ENCODE results near the gene PRDX2. TPM values are rescaled to one million over a fixed set of nuclear protein-coding genes. Genes with fewer than 3 reads are reported as not detected.
"Not testable (repeated sequence)": the region's sequence is repeated elsewhere in the genome, so short reads cannot be mapped to it uniquely, and the experiment has no call there.

PRDX2 gene
- total RNA-seq, 2 experiments from 2014 or later = 274 to 288 TPM

- no peak overlapping the region for H3K27ac Mint-ChIP-seq
- no peaks in the 10 kb centered on the region for H3K9me3 Mint-ChIP-seq
- no peak for DNase-seq
- no peaks in the 10 kb centered on the region for H3K36me3 Mint-ChIP-seq (ENCODE audit: low read depth)
- ChIA-PET POLR2A (no interaction called here), CTCF (interaction anchor here (1.5 kb wide), 1 partner anchor 10 kb away, joined by 9 read pairs; no protein-coding TSS in a partner anchor)
- H3K4me1 Mint-ChIP-seq = peaks cover 45% of the 10 kb centered on the region
- H3K4me3 Mint-ChIP-seq = no peak overlapping the region
- H3K27me3 Mint-ChIP-seq = peaks cover 78% of the 10 kb centered on the region
Observed at GRCh38 chr19:12837225-12837624, 35.6 kb upstream of the PRDX2 start.

GRCh38 chr19:12836529-12836863, 34.9 kb upstream of the PRDX2 start:
- Mint-ChIP-seq H3K4me3 (no peak overlapping the region), H3K9me3 (no peaks in the 10 kb centered on the region), H3K4me1 (peaks cover 41% of the 10 kb centered on the region), H3K27me3 (peaks cover 80% of the 10 kb centered on the region), H3K27ac (no peak overlapping the region), H3K36me3 (ENCODE audit: low read depth) (no peaks in the 10 kb centered on the region)
- no peak for DNase-seq
- POLR2A ChIA-PET = no interaction called here
- CTCF ChIA-PET = interaction anchor here (0.6 kb wide), 1 partner anchor 99 kb away, joined by 4 read pairs; no protein-coding TSS in a partner anchor

- POLR2A ChIA-PET = no interaction called here
Observed at GRCh38 chr19:12834976-12835757, 33.6 kb upstream of the PRDX2 start.

GRCh38 chr19:12834566-12834943, 33.0 kb upstream of the PRDX2 start, which contains the start of gene RTBDN:
TSS of gene RTBDN (minus strand) at chr19:12834579. CDS start at chr19:12829979, 4,600 bp downstream.
- H3K27ac Mint-ChIP-seq = no peak within 1 kb of the TSS
- ChIA-PET CTCF (interaction anchor here (1.1 to 1.2 kb wide), 2 partner anchors 8 to 13 kb away, joined by 3 read pairs; no protein-coding TSS in a partner anchor), POLR2A (no interaction called here)
- H3K36me3 Mint-ChIP-seq (ENCODE audit: low read depth) = no peaks in the 10 kb centered on the region
- H3K27me3 Mint-ChIP-seq = peaks cover 76% of the 10 kb centered on the region
- H3K4me1 Mint-ChIP-seq = peaks cover 25% of the 10 kb centered on the region
- no peak for DNase-seq
- no peaks in the 10 kb centered on the region for H3K9me3 Mint-ChIP-seq
- peak within 1 kb of the TSS; percentile 39 for H3K4me3 Mint-ChIP-seq

More at GRCh38 chr19:12834976-12835757, 33.6 kb upstream of the PRDX2 start:
- H3K9me3 Mint-ChIP-seq = no peaks in the 10 kb centered on the region
- H3K27me3 Mint-ChIP-seq = peaks cover 74% of the 10 kb centered on the region
- peaks cover 27% of the 10 kb centered on the region for H3K4me1 Mint-ChIP-seq
- no peak overlapping the region for H3K4me3 Mint-ChIP-seq
- CTCF ChIA-PET = interaction anchor here (0.6 to 1.2 kb wide), 3 partner anchors 9 to 20 kb away, joined by 3 read pairs; no protein-coding TSS in a partner anchor
- no peaks in the 10 kb centered on the region for H3K36me3 Mint-ChIP-seq (ENCODE audit: low read depth)
- DNase-seq = peak; percentile 23
- H3K27ac Mint-ChIP-seq = no peak overlapping the region

GRCh38 chr19:12833738-12834565, 32.4 kb upstream of the PRDX2 start:
- Mint-ChIP-seq H3K4me3 (peak overlapping the region; percentile 39), H3K27me3 (peaks cover 73% of the 10 kb centered on the region), H3K4me1 (peaks cover 20% of the 10 kb centered on the region), H3K27ac (no peak overlapping the region), H3K9me3 (no peaks in the 10 kb centered on the region), H3K36me3 (ENCODE audit: low read depth) (no peaks in the 10 kb centered on the region)
- peak; percentile 25 for DNase-seq
- ChIA-PET CTCF (interaction anchor here (1.1 kb wide), 1 partner anchor 7 kb away, joined by 3 read pairs; no protein-coding TSS in a partner anchor), POLR2A (no interaction called here)

- no peak for DNase-seq
- ChIA-PET POLR2A (no interaction called here), CTCF (no interaction called here)
- Mint-ChIP-seq H3K9me3 (no peaks in the 10 kb centered on the region), H3K27ac (peak overlapping the region; percentile 27), H3K27me3 (peaks cover 75% of the 10 kb centered on the region), H3K4me3 (peak overlapping the region; percentile 11), H3K4me1 (peaks cover 20% of the 10 kb centered on the region), H3K36me3 (ENCODE audit: low read depth) (no peaks in the 10 kb centered on the region)
Observed at GRCh38 chr19:12833418-12833737, 31.8 kb upstream of the PRDX2 start.

GRCh38 chr19:12828494-12828893, 26.9 kb upstream of the PRDX2 start:
- Mint-ChIP-seq H3K36me3 (ENCODE audit: low read depth) (no peaks in the 10 kb centered on the region), H3K4me1 (peaks cover 20% of the 10 kb centered on the region), H3K4me3 (no peak overlapping the region), H3K9me3 (no peaks in the 10 kb centered on the region), H3K27me3 (peaks cover 59% of the 10 kb centered on the region), H3K27ac (no peak overlapping the region)
- ChIA-PET CTCF (interaction anchor here (1.2 kb wide), 1 partner anchor 10 kb away, joined by 3 read pairs; no protein-coding TSS in a partner anchor), POLR2A (interaction anchor here (0.6 kb wide), 1 partner anchor 66 kb away, joined by 6 read pairs; no protein-coding TSS in a partner anchor)
- DNase-seq = peak; percentile 32

- DNase-seq = no peak
- no peak overlapping the region for H3K4me3 Mint-ChIP-seq
- H3K4me1 Mint-ChIP-seq = peaks cover 12% of the 10 kb centered on the region
- H3K36me3 Mint-ChIP-seq (ENCODE audit: low read depth) = no peaks in the 10 kb centered on the region
- H3K27ac Mint-ChIP-seq = no peak overlapping the region
- peaks cover 35% of the 10 kb centered on the region for H3K27me3 Mint-ChIP-seq
- H3K9me3 Mint-ChIP-seq = no peaks in the 10 kb centered on the region
- ChIA-PET POLR2A (no interaction called here), CTCF (interaction anchor here (0.6 to 1.8 kb wide), 7 partner anchors 19 to 152 kb away, joined by 3 to 5 read pairs (median 3); partner anchors contain the start of gene RNASEH2A)
Observed at GRCh38 chr19:12825254-12826131, 23.9 kb upstream of the PRDX2 start.

GRCh38 chr19:12821761-12822160, 20.2 kb upstream of the PRDX2 start:
- no peaks in the 10 kb centered on the region for H3K36me3 Mint-ChIP-seq (ENCODE audit: low read depth)
- H3K27ac Mint-ChIP-seq = no peak overlapping the region
- CTCF ChIA-PET = interaction anchor here (1.9 kb wide), 1 partner anchor 64 kb away, joined by 6 read pairs; no protein-coding TSS in a partner anchor
- H3K9me3 Mint-ChIP-seq = no peaks in the 10 kb centered on the region
- H3K27me3 Mint-ChIP-seq = peaks cover 13% of the 10 kb centered on the region
- POLR2A ChIA-PET = no interaction called here
- DNase-seq = no peak
- peaks cover 12% of the 10 kb centered on the region for H3K4me1 Mint-ChIP-seq
- H3K4me3 Mint-ChIP-seq = no peak overlapping the region

GRCh38 chr19:12817810-12818209, 16.2 kb upstream of the PRDX2 start:
- H3K4me1 Mint-ChIP-seq; DNase-seq; H3K9me3 Mint-ChIP-seq; H3K4me3 Mint-ChIP-seq; H3K36me3 Mint-ChIP-seq (ENCODE audit: low read depth); POLR2A ChIA-PET; H3K27me3 Mint-ChIP-seq; H3K27ac Mint-ChIP-seq: not testable (repeated sequence)
- CTCF ChIA-PET = interaction anchor here (0.6 to 1.0 kb wide), 3 partner anchors 114 to 166 kb away, joined by 3 read pairs; no protein-coding TSS in a partner anchor

- DNase-seq; H3K36me3 Mint-ChIP-seq (ENCODE audit: low read depth); H3K27ac Mint-ChIP-seq; H3K4me3 Mint-ChIP-seq; H3K27me3 Mint-ChIP-seq; POLR2A ChIA-PET; H3K4me1 Mint-ChIP-seq; H3K9me3 Mint-ChIP-seq: not testable (repeated sequence)
- CTCF ChIA-PET = interaction anchor here (0.6 kb wide), 1 partner anchor 10 kb away, joined by 3 read pairs; no protein-coding TSS in a partner anchor
Observed at GRCh38 chr19:12817188-12817587, 15.6 kb upstream of the PRDX2 start.

- no peak for DNase-seq
- Mint-ChIP-seq H3K36me3 (ENCODE audit: low read depth) (peaks cover 8% of the 10 kb centered on the region), H3K27ac (no peak overlapping the region), H3K4me1 (no peaks in the 10 kb centered on the region), H3K27me3 (no peaks in the 10 kb centered on the region), H3K4me3 (no peak overlapping the region), H3K9me3 (no peaks in the 10 kb centered on the region)
- CTCF ChIA-PET = interaction anchor here (0.7 to 1.2 kb wide), 5 partner anchors 9 to 43 kb away, joined by 3 to 4 read pairs (median 3); no protein-coding TSS in a partner anchor
- POLR2A ChIA-PET = no interaction called here
Observed at GRCh38 chr19:12815088-12815487, 13.5 kb upstream of the PRDX2 start.
